H1 (cell line): Measurements from ENCODE around the gene COL1A1. TPM values are rescaled to one million over a fixed set of nuclear protein-coding genes. Genes with fewer than 3 reads are reported as not detected.

Experiments
- EP300 ChIP-seq, 2 experiments: IDR thresholded peaks; 1 replicate in 1 of 2; 2 replicates in 1 of 2; pipeline ENCODE4 v1.6.1; 2011 to 2012; ENCODE audit warnings: low read depth in 2 of 2, low read length in 2 of 2, mild to moderate bottlenecking in 2 of 2, borderline replicate concordance in 1 of 2, inconsistent platforms in 1 of 2, moderate library complexity in 1 of 2
- JUND ChIP-seq: IDR thresholded peaks from 2 replicates; pipeline ENCODE4 v1.6.1; 2011; ENCODE audit warnings: mild to moderate bottlenecking, improper control_type of control experiment, low read length
- SIRT6 ChIP-seq: IDR thresholded peaks from one replicate; pipeline ENCODE4 v1.7.1; 2012; ENCODE audit warnings: low read length, inconsistent platforms
- ZNF274 ChIP-seq: IDR thresholded peaks from 2 replicates; pipeline ENCODE4 v1.7.0; 2012; ENCODE audit warnings: low read length, borderline replicate concordance; ENCODE audit errors: extremely low read depth
- polyA plus RNA-seq, 7 experiments: library from polyadenylated mRNA; depleted of rRNA in 3 of 7; stranded (reverse) in 5 of 7; unstranded in 2 of 7; fragments of >200 nt in 5 of 7; fragments of 200-250 nt in 2 of 7; gene quantifications; 1 replicate in 5 of 7; 2 replicates in 1 of 7; 4 replicates in 1 of 7; pipeline versions ENCODE4 v1.2.1 to v1.2.3, GENCODE V29; 2011 to 2013; ENCODE audit warnings: missing spikeins in 2 of 7, mixed read lengths in 2 of 7
- total RNA-seq: library from RNA; stranded (reverse); fragmentation: NEBNext Ultra II Directional; extraction: Animal tissue kit (Norgen Biotek cat#: 25700); gene quantifications from 2 replicates; pipeline ENCODE4 v1.2.1, GENCODE V29; 2021

The COL1A1 gene
- total and polyA plus RNA-seq, 2 of the 8 experiments (the other 6 are each of a cell fraction or from before 2014, with no cell fraction given) = 14.1 to 80.4 TPM

GRCh38 chr17:50196036-50196435 is 5.4 kb downstream of the COL1A1 start (continued):
- no peak for TF ChIP-seq EP300 (IDR thresholded peaks at IDR 0.05; ENCODE audit: borderline replicate concordance in 1 of 2, low read depth in 2 of 2, low read length in 2 of 2)
- TF ChIP-seq ZNF274 = no peak
- TF ChIP-seq SIRT6 = no peak
- TF ChIP-seq JUND = no peak
- TF ChIP-seq, all 59 proteins: peak for 0
